A549 (cell line): ENCODE data around the gene SNAPC2. TPM values are rescaled to one million over a fixed set of nuclear protein-coding genes. Genes with fewer than 3 reads are reported as not detected.

Source experiments
- ATAC-seq, 2 experiments: fragments of 200-7000 bp in 1 of 2; fragments of >200 bp in 1 of 2; cut with Nextera tagmentation in 1 of 2; cut with Tn5 transposase in 1 of 2; 3 replicates each; pipeline versions ENCODE4 v1.8.0 to v1.9.1; 2018 to 2020; ENCODE audit warnings: mild to moderate bottlenecking in 1 of 2, moderate library complexity in 1 of 2
- CTCF ChIA-PET: fragments of 300-600 bp; sonication (Branson Sonifier 250); formaldehyde crosslinking; extraction: SDS; loops from one replicate; lab custom pipeline; 2021; ENCODE audit warnings: antibody characterized with exemption, inconsistent platforms; lab: Yijun Ruan, JAX
- POLR2A ChIA-PET: fragments of 350-600 bp; formaldehyde crosslinking; extraction: SDS; loops from one replicate; lab custom pipeline; 2021; ENCODE audit warnings: antibody characterized with exemption, inconsistent platforms; lab: Yijun Ruan, JAX
- DNase-seq, 2 experiments: peaks; one replicate each; pipeline versions ENCODE4 v3.0.0 to v3.0.0-alpha.2; 2011 to 2016; ENCODE audit warnings: low read depth in 1 of 2, low spot score in 1 of 2
- FAIRE-seq: peaks from 2 replicates; lab custom pipeline; 2011; peaks lifted over from hg19 to GRCh38; lab: Jason Lieb, UNC
- H3K27ac ChIP-seq, 2 experiments: fragments of >200 bp; sonication (Bioruptor Twin); formaldehyde crosslinking; 3 replicates each; pipeline ENCODE4 v1.5.1; 2016 to 2017
- H3K4me1 ChIP-seq: fragments of >200 bp; sonication (Bioruptor Twin); formaldehyde crosslinking; 3 replicates; pipeline ENCODE4 v1.6.1; 2016
- H3K4me2 ChIP-seq: fragments of >200 bp; sonication (Bioruptor Twin); formaldehyde crosslinking; 3 replicates; pipeline ENCODE4 v1.6.1; 2016
- H3K4me3 ChIP-seq: fragments of >200 bp; sonication (Bioruptor Twin); formaldehyde crosslinking; 3 replicates; pipeline ENCODE4 v1.5.1; 2016
- H3K9me3 ChIP-seq: fragments of >200 bp; sonication (Bioruptor Twin); formaldehyde crosslinking; 3 replicates; pipeline ENCODE4 v1.6.1; 2016
- BCL3 ChIP-seq: fragments of >200 bp; sonication (Bioruptor Twin); formaldehyde crosslinking; IDR thresholded peaks from 3 replicates; pipeline ENCODE4 v1.6.1; 2016
- CBX2 ChIP-seq: fragments of 200-600 bp; sonication (generic); IDR thresholded peaks from 2 replicates; pipeline ENCODE4 v1.6.1; 2016; ENCODE audit warnings: low read depth, mild to moderate bottlenecking, borderline replicate concordance
- CBX8 ChIP-seq: fragments of 200-600 bp; sonication (generic); IDR thresholded peaks from 2 replicates; pipeline ENCODE4 v1.6.1; 2016
- CEBPB ChIP-seq, 2 experiments: fragments of >200 bp in 1 of 2; sonication (Bioruptor Twin) in 1 of 2; formaldehyde crosslinking in 1 of 2; IDR thresholded peaks; 2 replicates each; pipeline ENCODE4 v1.6.1; 2012 to 2016
- CHD2 ChIP-seq: fragments of 150-350 bp; IDR thresholded peaks from 2 replicates; pipeline ENCODE4 v1.6.1; 2014; ENCODE audit warnings: low read length; ENCODE audit not compliant: partially characterized antibody
- CTCF ChIP-seq: fragments of >200 bp; sonication (Bioruptor Twin); formaldehyde crosslinking; IDR thresholded peaks from 3 replicates; pipeline ENCODE4 v1.5.1; 2016
- EHF ChIP-seq: fragments of 250-450 bp; sonication (Bioruptor Pico); IDR thresholded peaks from 2 replicates; pipeline ENCODE4 v1.5.0; 2020; ENCODE audit warnings: mild to moderate bottlenecking
- ELK1 ChIP-seq: fragments of 150-350 bp; IDR thresholded peaks from 2 replicates; pipeline ENCODE4 v1.6.1; 2014; ENCODE audit warnings: low read depth, mild to moderate bottlenecking, low read length
- EP300 ChIP-seq, 2 experiments: fragments of >200 bp; sonication (Bioruptor Twin); formaldehyde crosslinking; IDR thresholded peaks; 2 replicates in 1 of 2; 3 replicates in 1 of 2; pipeline ENCODE4 v1.6.1; 2016 to 2017
- ESRRA ChIP-seq: fragments of 150-350 bp; IDR thresholded peaks from 2 replicates; pipeline ENCODE4 v1.6.1; 2014; ENCODE audit warnings: mild to moderate bottlenecking, low read length, borderline replicate concordance
- FOSL2 ChIP-seq, 2 experiments: fragments of 450-650 bp in 1 of 2; fragments of >200 bp in 1 of 2; sonication (Bioruptor Twin) in 1 of 2; formaldehyde crosslinking; IDR thresholded peaks; 2 replicates each; pipeline versions ENCODE4 v1.5.0 to v1.6.1; 2016 to 2020; ENCODE audit warnings: mild to moderate bottlenecking in 1 of 2, moderate library complexity in 1 of 2
- FOXS1 ChIP-seq: fragments of 250-450 bp; sonication (Bioruptor Pico); IDR thresholded peaks from 2 replicates; pipeline ENCODE4 v1.5.0; 2020; ENCODE audit warnings: mild to moderate bottlenecking, moderate library complexity
- HDAC2 ChIP-seq: fragments of 200-600 bp; sonication (generic); IDR thresholded peaks from 2 replicates; pipeline ENCODE4 v1.6.1; 2016
- HEYL ChIP-seq: fragments of 250-450 bp; sonication (Bioruptor Pico); IDR thresholded peaks from 2 replicates; pipeline ENCODE4 v1.8.0; 2021; ENCODE audit warnings: mild to moderate bottlenecking, moderate library complexity
- HOXB13 ChIP-seq: fragments of 250-450 bp; sonication (Bioruptor Pico); IDR thresholded peaks from 2 replicates; pipeline ENCODE4 v1.5.0; 2020; ENCODE audit warnings: low read depth, mild to moderate bottlenecking, moderate library complexity
- HOXB5 ChIP-seq: fragments of 250-450 bp; sonication (Bioruptor Pico); IDR thresholded peaks from 2 replicates; pipeline ENCODE4 v1.5.0; 2020; ENCODE audit warnings: mild to moderate bottlenecking, moderate library complexity
- JUN ChIP-seq, 2 experiments: fragments of >200 bp; sonication (Bioruptor Twin); formaldehyde crosslinking; IDR thresholded peaks; 2 replicates in 1 of 2; 3 replicates in 1 of 2; pipeline ENCODE4 v1.6.1; 2016 to 2017
- NPAS2 ChIP-seq: fragments of 250-450 bp; sonication (Bioruptor Pico); IDR thresholded peaks from 2 replicates; pipeline ENCODE4 v1.8.0; 2022; ENCODE audit warnings: mild to moderate bottlenecking, moderate library complexity, borderline replicate concordance
- NR3C1 ChIP-seq: fragments of >200 bp; sonication (Bioruptor Twin); formaldehyde crosslinking; IDR thresholded peaks from 3 replicates; pipeline ENCODE4 v1.6.1; 2017
- RAD21 ChIP-seq, 2 experiments: fragments of >200 bp in 1 of 2; sonication (Bioruptor Twin) in 1 of 2; formaldehyde crosslinking in 1 of 2; IDR thresholded peaks in 1 of 2; conservative IDR thresholded peaks in 1 of 2; 2 replicates in 1 of 2; 3 replicates in 1 of 2; pipeline ENCODE4 v1.6.1; 2012 to 2018; ENCODE audit warnings: inconsistent platforms in 1 of 2
- REST ChIP-seq: fragments of 200-600 bp; sonication (generic); IDR thresholded peaks from 2 replicates; pipeline ENCODE4 v1.6.1; 2016; ENCODE audit warnings: antibody characterized with exemption, mild to moderate bottlenecking, moderate library complexity
- SMC3 ChIP-seq: fragments of >200 bp; sonication (Bioruptor Twin); formaldehyde crosslinking; IDR thresholded peaks from 3 replicates; pipeline ENCODE4 v1.6.1; 2018; ENCODE audit warnings: inconsistent platforms
- SREBF2 ChIP-seq: fragments of 450-650 bp; IDR thresholded peaks from 2 replicates; pipeline ENCODE4 v1.6.1; 2014; ENCODE audit warnings: mild to moderate bottlenecking, moderate library complexity
- ZNF302 ChIP-seq: fragments of 250-450 bp; sonication (Bioruptor Pico); IDR thresholded peaks from 2 replicates; pipeline ENCODE4 v1.9.0; 2021; ENCODE audit warnings: inconsistent platforms, mild to moderate bottlenecking, moderate library complexity
- WGBS: methylation state at CpG from one replicate; pipeline ENCODE4 v1.1.6; 2017; ENCODE audit errors: missing lambda C conversion rate; 5-methylcytosine and 5-hydroxymethylcytosine counted together
- polyA plus RNA-seq, 4 experiments: library from polyadenylated mRNA; depleted of rRNA in 3 of 4; stranded (reverse); fragments of >200 nt; fragmentation: RNase III in 1 of 4; extraction: RNeasy Plus Mini Kit Qiagen cat#74134 plus additional on column Dnase treatment in 1 of 4; gene quantifications; 2 replicates in 3 of 4; 3 replicates in 1 of 4; pipeline ENCODE4 v1.2.3, GENCODE V29; 2011 to 2017

SNAPC2 gene
- polyA plus RNA-seq, 2 of the 4 experiments (the other 2 are of a cell fraction): 9.2 to 13.8 TPM

GRCh38 chr19:7944177-7944761 is 24.1 kb downstream of the SNAPC2 start:
- Histone ChIP-seq H3K4me3 (peak overlapping the region; percentile 72), H3K27ac (peak overlapping the region; percentile 82 to 89), H3K4me1 (peaks cover 8% of the 10 kb centered on the region; the same call in 1 of the 3 replicates), H3K4me2 (peak overlapping the region; percentile 98), H3K9me3 (no peaks in the 10 kb centered on the region; the same call in 2 of the 3 replicates)
- ATAC-seq (peak; percentile 79 to 84), FAIRE-seq (no peak), DNase-seq (peak; percentile 76 to 86)
- ChIA-PET CTCF (interaction anchor here (0.6 to 7.3 kb wide), 40 partner anchors 9 to 1578 kb away, joined by 3 to 64 read pairs (median 4); partner anchors contain the start of genes ELAVL1, MAP2K7 and SNAPC2), POLR2A (interaction anchor here (0.6 to 2.7 kb wide), 11 partner anchors 9 to 309 kb away, joined by 3 to 20 read pairs (median 5); partner anchors contain the start of genes ELAVL1 and SNAPC2)
- WGBS: 15% methylated on average over 15 of the region's 18 CpGs
- TF ChIP-seq REST: peak; percentile 25; the same call in 1 of the 2 replicates
- no peak for TF ChIP-seq FOSL2 (IDR thresholded peaks at IDR 0.05)
- no peak for TF ChIP-seq FOSL2 (CRISPR knock-in tag; IDR thresholded peaks at IDR 0.05)
- no peak for TF ChIP-seq EHF (CRISPR knock-in tag)
- TF ChIP-seq CEBPB (IDR thresholded peaks at IDR 0.05): no peak
- peak; percentile 69 for TF ChIP-seq RAD21 (conservative IDR thresholded peaks at IDR 0.05 in 1 of 2, IDR thresholded peaks at IDR 0.05 in 1 of 2)
- TF ChIP-seq ESRRA: no peak
- no peak for TF ChIP-seq BCL3
- TF ChIP-seq CHD2: no peak
- TF ChIP-seq JUN (IDR thresholded peaks at IDR 0.05): no peak; a peak in 1 of 5 replicates
- TF ChIP-seq HEYL (CRISPR knock-in tag): no peak
- TF ChIP-seq SMC3: peak; percentile 76
- peak; percentile 87 for TF ChIP-seq CTCF
- no peak for TF ChIP-seq ELK1
- TF ChIP-seq CBX2: no peak

GRCh38 chr19:7947939-7948338 is 27.8 kb downstream of the SNAPC2 start:
- 73% methylated on average over 4 of the region's 4 CpGs for WGBS
- H3K4me3 ChIP-seq: no peak overlapping the region
- H3K27ac ChIP-seq: no peak overlapping the region
- no peak overlapping the region for H3K4me2 ChIP-seq
- no peaks in the 10 kb centered on the region for H3K4me1 ChIP-seq
- ChIA-PET POLR2A (no interaction called here), CTCF (interaction anchor here (5.8 kb wide), 1 partner anchor 304 kb away, joined by 64 read pairs; no protein-coding TSS in a partner anchor)
- no peak for FAIRE-seq
- no peak for ATAC-seq
- H3K9me3 ChIP-seq: no peaks in the 10 kb centered on the region; the same call in 2 of the 3 replicates
- TF ChIP-seq BCL3 (no peak), NR3C1 (no peak), HEYL (CRISPR knock-in tag) (no peak), SMC3 (no peak), CBX8 (no peak), RAD21 (conservative IDR thresholded peaks at IDR 0.05 in 1 of 2, IDR thresholded peaks at IDR 0.05 in 1 of 2) (no peak), FOXS1 (CRISPR knock-in tag) (no peak), ZNF302 (CRISPR knock-in tag) (no peak), HOXB5 (CRISPR knock-in tag) (no peak), NPAS2 (CRISPR knock-in tag) (no peak), HDAC2 (no peak), EHF (CRISPR knock-in tag) (no peak), HOXB13 (CRISPR knock-in tag) (no peak), SREBF2 (no peak), ESRRA (no peak), EP300 (IDR thresholded peaks at IDR 0.05) (no peak)
- DNase-seq: peak in 1 of 2 experiments; percentile 31
